GM10248 (cell line): Measurements from ENCODE around the gene GFRA1.

Experiments
- CTCF ChIA-PET: fragments of 300-600 bp; sonication (Branson Sonifier 250); formaldehyde crosslinking; extraction: SDS; loops from one replicate; lab custom pipeline; 2021; ENCODE audit warnings: antibody characterized with exemption; lab: Yijun Ruan, JAX
- POLR2A ChIA-PET: fragments of 350-650 bp; sonication (Branson Sonifier 250); formaldehyde crosslinking; extraction: SDS; loops from one replicate; lab custom pipeline; 2020; ENCODE audit warnings: antibody characterized with exemption; lab: Yijun Ruan, JAX
- DNase-seq: peaks from one replicate; pipeline ENCODE4 v3.0.0; 2012; ENCODE audit errors: extremely low spot score
- TF ChIP-seq, protein P1 (sequence below): IDR thresholded peaks from 2 replicates; pipeline ENCODE4 v1.5.1; 2012; ENCODE audit warnings: mild to moderate bottlenecking, low read depth; ENCODE audit errors: extremely low read depth, missing control alignments, control extremely low read depth

GFRA1 gene

DNA sequence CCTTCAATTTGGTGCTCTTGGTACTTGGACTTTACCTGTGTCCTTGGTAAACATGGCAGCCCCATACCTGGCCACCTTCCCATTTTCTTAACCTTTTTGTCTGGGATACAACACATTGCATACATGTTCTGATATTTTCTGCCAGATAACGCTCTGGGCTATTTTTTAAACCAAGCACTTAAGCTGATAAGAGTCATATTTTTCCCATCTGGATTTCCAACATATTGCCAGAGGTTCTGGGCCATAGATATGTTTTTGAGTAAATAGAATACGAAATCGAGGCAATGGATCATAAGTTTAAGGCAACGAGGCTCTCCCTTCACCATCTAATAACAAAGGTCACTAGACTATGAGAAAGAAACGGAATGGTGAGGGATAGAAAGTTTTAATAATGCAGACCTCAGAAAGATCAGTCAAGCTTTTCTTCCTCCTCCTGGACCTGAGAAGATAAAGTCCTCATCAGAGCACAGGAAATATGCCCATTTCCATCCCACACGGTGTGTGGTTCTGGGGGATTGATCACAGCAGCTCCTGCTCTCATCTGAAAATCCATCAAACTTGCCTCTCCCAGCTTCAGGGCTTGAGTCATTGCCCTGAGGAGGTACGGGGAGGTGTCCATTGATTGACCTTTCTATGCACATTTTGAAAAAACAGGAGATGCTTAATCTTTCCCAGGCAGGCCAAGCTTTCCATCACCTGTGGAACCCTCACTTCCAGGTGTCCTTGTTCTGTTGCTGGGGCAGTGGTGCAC, 257.2 kb downstream of the GFRA1 start:
- no peak for DNase-seq
- ChIA-PET CTCF (no interaction called here), POLR2A (no interaction called here)
- TF ChIP-seq, protein P1, sequence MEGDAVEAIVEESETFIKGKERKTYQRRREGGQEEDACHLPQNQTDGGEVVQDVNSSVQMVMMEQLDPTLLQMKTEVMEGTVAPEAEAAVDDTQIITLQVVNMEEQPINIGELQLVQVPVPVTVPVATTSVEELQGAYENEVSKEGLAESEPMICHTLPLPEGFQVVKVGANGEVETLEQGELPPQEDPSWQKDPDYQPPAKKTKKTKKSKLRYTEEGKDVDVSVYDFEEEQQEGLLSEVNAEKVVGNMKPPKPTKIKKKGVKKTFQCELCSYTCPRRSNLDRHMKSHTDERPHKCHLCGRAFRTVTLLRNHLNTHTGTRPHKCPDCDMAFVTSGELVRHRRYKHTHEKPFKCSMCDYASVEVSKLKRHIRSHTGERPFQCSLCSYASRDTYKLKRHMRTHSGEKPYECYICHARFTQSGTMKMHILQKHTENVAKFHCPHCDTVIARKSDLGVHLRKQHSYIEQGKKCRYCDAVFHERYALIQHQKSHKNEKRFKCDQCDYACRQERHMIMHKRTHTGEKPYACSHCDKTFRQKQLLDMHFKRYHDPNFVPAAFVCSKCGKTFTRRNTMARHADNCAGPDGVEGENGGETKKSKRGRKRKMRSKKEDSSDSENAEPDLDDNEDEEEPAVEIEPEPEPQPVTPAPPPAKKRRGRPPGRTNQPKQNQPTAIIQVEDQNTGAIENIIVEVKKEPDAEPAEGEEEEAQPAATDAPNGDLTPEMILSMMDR, result no peak

- CTCF ChIA-PET, result interaction anchor here (1.0 to 1.6 kb wide), 2 partner anchors 10 to 37 kb away, joined by 3 to 6 read pairs; no protein-coding TSS in a partner anchor
- POLR2A ChIA-PET, result no interaction called here
Measured at GRCh38 chr10:116014871-116015582, 258.0 kb downstream of the GFRA1 start.

GRCh38 chr10:116014326-116014725, 258.7 kb downstream of the GFRA1 start:
- no peak for DNase-seq
- CTCF ChIA-PET, result interaction anchor here (1.0 to 1.6 kb wide), 2 partner anchors 10 to 37 kb away, joined by 3 to 6 read pairs; no protein-coding TSS in a partner anchor
- TF ChIP-seq, protein P1, result no peak
- POLR2A ChIA-PET, result no interaction called here

More at GRCh38 chr10:116014871-116015582, 258.0 kb downstream of the GFRA1 start:
- TF ChIP-seq, protein P1, result no peak
- DNase-seq, result no peak

GRCh38 chr10:116011929-116012328, 261.1 kb downstream of the GFRA1 start:
- TF ChIP-seq, protein P1, result no peak
- ChIA-PET POLR2A (no interaction called here), CTCF (no interaction called here)
- DNase-seq, result no peak

DNA sequence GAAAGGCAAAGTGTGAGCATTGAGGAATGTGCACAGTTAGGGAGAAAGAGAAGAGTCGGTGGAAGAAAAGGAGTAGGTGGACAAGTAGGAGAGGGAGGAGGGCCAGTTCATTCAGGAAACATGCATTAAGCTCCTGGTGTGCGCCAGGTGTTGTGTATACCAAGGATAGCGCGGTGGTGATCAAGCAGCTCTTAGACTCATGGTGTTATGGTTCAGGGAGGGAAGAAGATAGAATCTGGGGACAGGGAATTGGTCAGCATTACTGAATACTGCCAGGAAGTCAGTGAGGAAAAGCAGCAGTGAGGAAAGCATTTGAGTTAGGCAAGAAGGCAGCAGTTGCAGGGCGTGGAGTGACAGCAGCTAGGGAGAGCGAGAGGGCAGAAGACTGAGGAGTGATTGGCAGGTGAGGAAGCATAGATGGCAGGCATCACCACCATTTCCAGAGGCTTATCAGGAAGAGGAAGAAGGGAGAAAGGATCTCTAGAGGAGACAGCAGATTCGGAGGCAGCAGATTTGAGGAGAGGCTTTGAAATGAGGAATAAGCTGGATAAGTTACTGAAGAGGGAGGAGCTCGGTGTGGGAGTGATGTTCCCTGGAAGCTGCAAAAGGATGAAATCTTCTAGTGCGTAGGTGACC, 265.6 kb downstream of the GFRA1 start:
- CTCF ChIA-PET, result interaction anchor here (1.6 to 5.2 kb wide), 2 partner anchors 11 to 25 kb away, joined by 4 to 17 read pairs; no protein-coding TSS in a partner anchor
- POLR2A ChIA-PET, result no interaction called here
- DNase-seq, result no peak
- TF ChIP-seq, protein P1, result no peak
